ENCODE measurements around the gene PVALEF.

GRCh38 chr17:81129711-81130367, 35.5 kb upstream of the PVALEF start:
- no peak for TF ChIP-seq EZH2 (IDR thresholded peaks at IDR 0.05; ENCODE audit: insufficient read depth, poor library complexity, severe bottlenecking)
- TF ChIP-seq EZH2phosphoT487 (IDR thresholded peaks at IDR 0.05; ENCODE audit: insufficient read depth, low read depth) = no peak

All from GM23248 (cell line).